ENCODE data around the gene SOX6.

The SOX6 gene

DNA sequence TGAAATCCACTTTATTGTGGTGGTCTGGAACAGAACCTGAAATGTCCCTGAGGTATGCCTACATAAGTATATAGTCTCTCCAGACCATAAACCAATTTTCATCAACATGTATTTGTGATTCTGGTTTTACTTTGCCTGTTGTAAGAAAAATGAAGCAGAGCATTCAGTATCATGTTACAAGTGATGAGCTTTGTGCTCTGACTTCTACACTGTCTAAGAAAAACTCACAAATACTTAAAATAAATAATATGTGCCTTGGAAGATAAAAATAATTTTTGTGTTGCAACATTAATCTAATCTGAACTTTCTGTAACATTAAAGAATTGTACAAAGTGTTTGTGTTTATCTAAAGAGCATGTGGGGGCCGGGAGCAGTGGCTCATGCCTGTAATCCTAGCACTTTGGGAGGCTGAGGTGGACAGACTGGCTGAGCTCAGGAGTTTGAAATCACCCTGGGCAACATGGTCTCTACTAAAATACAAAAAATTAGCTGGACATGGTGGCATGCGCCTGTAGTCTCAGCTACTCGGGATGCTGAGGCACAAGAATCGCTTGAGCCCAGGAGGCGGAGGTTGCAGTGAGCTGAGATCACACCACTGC lies 219.5 kb downstream of the SOX6 start:
- DNase-seq, result no peak

DNA sequence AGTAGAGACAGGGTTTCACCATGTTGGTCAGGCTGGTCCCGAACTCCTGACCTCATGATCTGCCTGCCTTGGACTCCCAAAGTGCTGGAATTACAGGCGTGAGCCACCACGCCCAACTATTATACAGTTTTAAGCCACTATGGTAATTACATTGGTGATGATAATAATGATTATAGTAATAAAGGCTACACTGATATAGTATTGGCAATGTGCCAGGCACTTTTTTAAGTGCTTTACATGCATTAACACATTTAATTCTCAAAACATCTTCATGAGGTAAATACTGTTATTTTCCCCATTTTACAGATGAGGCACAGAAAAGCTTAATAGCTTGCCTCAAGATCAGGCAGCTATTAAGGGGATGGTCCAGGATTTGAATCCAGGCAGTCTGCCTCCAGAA lies 222.5 kb downstream of the SOX6 start:
- DNase-seq, result no peak

DNA sequence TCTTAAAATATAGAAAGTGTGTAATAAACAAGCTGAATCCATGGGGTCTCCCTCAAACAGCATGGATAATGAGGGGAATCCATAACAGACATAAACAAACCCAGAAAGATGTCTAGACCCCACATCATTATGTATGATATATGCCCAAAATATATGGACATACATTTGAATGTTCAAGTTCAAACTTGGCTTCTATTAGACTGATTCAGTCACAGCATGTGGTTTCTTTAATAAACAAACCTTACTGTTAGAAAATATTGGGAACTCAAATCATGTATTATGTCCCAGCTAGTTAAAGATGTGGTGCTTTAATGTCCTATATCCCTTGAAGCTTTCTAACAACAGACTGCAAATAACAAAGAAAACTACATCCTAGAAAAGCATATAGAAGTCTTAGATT lies 228.6 kb downstream of the SOX6 start:
- no peak for DNase-seq

DNA sequence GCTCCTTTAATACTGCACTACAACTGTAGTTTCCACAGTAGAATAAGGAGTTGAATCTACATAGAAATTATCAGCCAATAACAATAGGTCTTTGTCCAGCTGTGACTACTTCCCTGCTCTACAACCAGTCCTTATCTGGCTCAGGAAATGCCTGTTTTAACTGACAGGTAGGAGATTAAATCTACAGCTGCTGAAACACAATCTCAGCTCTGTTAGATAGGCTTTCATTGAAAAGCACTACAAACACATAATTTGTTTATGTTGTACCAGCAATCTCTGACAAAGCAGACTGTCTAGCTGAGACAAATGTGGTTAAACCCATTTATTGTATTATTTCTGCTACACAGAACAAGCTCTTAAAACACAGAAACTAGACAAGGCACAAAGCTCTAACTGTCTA lies 230.0 kb downstream of the SOX6 start:
- DNase-seq, result no peak

DNA sequence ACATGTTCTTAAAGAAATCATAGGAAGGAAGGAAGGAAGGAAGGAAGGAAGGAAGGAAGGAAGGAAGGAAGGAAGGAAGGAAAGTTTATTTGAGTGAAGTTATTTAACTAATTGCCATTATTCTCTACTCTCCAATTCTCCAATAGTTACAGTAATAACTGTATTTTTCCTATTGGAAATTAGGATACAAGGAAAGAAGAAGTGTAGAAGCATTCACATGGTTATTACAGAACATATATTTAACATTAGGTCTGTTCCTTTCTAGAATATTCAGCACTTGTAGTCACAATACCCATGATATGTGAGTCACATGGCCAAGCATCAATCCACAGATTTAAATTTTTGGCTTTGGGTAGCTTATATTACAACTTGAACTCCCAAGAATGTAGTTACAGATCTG lies 230.6 kb downstream of the SOX6 start:
- DNase-seq, result no peak

DNA sequence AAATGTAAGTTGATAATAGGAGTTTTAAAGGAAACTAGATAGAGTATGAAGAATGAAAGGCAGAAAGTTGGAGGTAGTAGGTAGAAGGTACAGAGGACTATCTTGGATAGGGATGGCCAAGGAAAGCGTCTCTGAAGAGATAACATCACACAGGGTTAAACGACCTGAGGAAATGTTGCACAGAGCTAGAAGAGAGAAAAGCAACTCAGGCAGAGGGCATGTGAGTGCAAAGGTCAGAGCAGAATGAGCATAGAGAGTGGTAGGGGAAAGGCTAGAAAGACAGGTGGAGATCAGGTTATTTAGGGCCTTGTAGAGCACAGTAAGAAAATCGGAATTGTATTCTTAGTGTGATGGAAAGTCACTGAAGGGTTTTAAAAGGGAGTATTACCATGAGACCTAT lies 232.0 kb downstream of the SOX6 start:
- no peak for DNase-seq

DNA sequence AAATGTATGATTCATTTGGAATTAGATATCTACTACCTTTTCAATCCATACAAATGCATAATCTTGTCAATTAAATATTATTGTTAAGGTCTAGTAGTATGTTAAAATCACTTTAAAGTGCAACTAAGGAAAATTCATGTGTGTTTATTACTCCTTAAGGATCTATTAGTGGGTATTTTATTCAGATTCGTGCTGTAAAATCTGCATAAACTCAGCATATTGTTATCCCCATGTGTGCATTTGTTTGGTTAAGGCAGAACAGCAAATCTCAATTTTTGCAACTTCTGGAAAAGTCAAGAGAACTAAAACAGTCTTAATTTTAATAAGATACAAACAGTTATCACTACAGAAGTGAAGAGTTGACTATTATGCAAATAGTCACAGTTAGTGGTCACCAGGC lies 234.5 kb downstream of the SOX6 start:
- no peak for DNase-seq

DNA sequence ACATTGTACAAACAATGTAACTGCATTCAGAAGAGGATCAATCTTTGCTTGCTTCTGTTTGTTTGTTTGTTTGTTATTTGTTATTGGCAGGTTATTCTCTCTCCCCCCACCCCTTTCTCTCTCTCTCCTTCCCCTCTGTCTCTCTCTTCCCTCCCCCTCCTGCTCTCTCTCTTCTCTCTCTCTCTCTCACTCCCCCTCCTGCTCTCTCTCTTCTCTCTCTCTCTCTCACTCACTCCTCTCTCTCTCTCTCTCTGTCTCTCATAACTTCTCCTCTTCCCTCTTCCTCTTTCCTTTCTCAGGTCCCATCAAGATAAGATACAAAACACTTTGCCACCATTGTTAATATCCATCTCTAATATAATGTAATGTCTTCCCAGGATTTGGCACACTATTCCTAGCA lies 236.3 kb downstream of the SOX6 start:
- no peak for DNase-seq

DNA sequence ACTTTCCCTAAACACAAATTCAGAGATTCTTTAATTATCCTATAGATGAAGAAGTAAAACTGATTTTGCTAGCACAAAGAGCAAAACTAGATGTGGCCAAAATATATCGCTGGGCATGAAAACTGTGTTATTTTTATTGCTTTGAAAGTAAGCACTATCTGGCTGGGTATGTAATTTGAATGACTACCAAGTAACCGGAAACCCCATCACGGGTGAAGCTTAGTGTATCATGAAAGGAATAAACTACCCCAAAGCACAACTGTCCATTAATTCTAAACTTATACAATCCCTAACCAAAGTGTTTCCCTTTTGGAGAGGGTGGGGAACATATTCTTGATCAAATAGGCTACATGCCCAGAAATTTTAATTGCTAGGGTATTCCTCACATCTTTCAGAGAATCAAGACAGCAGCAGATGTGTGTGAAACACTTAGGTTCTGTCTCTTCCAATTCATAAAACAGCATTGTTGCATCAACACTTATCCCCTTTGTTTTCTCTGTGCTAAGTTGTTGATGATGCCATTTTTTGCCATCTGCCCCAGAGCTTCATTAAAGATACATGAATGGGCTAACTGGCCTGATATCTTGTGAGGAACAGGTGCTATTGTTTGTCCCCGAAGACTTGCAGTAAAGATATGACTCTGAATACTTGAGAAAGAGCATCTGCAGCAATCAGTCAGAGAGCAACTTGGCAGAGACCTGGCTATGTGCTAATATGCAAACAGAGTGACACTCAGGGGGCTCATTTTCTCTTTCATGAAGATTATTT lies 238.2 kb downstream of the SOX6 start:
- no peak for DNase-seq

DNA sequence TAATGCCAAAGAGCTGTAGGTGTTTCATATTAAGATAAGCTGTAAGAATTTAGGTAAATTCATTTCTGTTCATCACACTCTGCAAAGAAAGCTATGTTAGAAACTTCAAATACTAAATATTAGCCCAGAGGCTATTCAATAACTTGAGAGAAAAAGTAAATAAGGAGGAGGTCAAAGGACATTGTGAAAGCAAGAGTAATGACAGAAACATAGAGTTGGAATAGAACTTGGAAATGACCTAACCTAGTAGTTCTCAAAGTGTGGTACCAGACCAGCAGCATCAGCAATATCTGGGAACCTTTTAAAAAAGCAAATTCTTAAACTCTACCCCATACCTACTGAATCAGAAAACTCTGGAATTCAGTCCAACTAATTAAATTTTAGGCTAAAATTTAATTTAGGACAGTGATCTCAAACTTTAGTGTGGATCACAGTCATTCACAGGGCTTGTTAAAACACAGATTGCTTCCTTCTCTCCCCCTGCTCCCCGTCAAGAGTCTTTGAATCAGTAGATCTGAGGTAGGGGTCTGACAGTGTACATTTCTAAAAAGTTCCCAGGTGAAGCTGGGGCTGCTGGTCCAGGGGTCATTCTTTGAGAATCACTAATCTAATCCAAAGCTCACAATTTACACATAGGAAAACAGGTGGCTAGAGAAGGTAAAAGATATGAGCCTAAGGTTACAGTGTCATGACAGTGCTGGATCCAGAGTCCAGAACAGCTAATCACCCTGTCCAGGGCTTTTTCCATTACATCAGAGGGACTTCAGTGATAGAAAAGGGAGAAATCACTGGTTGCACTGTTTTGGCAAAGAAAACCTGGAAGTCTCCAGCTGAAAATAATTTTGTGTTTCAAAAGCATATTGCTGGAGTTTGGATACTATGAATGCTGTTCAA lies 241.1 kb downstream of the SOX6 start:
- no peak for DNase-seq

DNA sequence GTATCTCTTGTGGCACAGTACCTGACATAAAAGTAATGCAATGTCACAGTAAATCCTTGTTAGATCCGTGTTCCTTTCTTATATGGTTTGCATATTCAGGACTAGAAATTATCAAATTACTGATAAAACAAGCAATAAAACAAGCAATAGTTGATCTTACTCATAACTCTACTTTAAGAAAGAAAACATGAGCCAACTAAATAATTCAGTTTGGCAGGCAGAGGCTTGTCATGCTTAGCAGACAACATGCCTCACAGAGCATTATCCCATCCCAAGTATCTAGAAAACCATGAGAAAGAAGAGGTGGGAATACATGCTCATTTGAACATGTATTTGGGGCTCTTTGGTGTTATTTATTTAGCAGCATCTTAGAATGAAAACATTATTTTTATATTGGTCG lies 241.9 kb downstream of the SOX6 start:
- DNase-seq, result no peak

DNA sequence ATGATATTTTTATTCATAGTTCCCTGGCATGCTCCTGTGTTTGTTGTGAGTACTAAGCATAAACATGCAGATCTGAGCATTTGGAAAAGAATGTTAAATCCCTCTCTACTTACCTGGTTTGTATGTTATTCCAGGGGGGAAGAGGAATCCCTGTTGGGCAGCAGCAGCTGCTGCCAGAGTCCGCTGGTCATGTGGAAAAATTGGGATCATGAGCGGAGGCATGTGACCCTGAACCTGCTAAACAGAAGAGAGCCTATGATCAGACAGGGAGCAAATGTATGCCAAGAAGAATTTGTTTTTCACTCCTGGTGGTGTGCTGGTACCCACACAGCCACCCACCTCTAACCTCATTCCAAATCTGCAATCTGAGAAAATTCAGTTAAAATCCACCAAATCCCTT lies 244.7 kb downstream of the SOX6 start:
- DNase-seq, result no peak

DNA sequence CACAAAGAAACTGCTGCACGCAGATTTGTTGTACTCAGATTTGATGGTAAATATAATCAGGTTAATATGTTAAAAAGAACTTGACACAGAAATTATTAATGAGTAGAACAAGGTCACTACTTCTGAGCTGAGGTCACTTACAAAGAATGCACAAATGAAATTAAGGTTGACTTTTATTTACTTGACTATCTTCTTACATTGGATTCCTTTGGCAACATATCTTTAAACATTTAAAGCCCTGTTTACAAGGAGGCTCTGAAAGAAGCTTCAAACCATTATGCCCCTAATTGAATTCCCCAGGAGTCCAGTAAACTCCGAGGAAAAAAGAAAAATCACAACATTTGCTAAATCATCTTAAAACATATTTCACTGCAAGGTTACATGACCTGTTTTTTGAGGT lies 245.5 kb downstream of the SOX6 start:
- DNase-seq, result no peak

DNA sequence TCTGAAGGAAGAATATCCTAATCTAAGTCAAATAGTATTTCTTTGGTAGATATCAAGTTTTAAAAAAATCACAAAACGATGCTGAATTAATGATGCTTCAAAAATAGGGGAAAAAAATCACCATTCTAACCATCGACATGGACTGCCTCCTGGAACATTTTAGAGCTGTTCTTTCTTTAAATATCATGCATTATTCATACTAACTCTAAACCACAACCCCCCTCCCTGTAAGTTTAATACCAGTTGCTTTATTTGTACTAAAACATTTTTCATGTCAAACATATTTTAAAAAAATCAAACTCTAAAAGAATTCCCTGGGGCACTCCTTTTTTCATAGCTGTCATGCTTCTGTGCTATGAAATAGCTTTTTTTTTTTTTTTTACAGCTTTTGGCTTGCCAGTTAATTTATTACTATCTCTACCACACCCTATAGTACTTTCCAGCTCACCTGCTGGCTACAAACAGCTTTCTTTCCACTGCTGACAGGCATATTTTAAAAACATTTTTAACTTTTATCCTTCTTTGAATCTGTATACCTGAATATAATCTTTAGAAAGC lies 256.9 kb downstream of the SOX6 start:
- DNase-seq, result no peak

DNA sequence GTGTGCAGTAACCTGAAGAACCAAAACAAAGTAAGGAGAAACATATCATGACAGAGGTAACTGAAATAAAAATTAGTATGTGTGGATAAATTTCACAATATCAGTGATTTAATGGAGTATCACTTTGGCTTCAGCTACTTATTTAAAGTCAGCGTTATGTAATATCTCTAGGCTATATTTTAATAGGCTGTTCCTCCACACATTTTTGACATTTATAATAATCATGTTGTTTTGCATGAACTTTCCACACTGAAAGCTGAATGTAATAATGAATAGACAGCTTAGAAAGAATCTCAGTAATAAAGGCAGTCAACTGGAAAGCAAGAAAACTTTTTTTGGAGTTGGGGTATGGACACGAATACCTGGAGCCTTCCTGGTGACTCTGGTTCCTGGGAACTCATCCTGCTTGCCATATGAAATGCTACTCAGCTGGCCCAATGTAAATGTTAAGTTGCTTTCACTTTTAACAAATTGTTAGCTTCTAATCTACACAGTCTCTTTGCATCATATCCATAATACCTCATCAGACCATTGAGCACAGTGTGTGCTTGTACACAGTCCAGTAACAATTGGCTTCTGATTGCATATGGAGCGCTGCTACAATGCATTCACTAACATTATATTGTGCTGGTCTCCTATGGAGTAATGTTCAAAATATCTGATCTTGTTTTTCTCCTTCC lies 257.7 kb downstream of the SOX6 start:
- no peak for DNase-seq

DNA sequence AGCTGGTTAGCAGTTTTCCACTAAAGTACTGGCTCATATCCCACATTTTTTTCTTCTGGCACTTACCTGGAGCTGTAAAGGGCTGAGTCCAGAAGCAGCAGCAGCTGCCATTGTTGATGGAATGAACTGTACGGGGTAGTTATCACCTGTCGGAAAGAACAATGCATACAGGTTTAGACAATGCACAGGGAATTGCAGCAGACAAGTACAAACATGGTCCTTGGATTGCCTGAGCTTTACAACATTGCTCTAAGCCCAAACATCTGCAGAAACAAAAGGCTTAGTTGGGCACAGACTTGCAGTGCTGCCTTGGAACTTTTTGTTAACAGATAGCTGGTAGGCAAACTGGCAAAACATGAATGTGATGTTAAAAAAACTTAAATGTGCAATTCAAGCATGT lies 258.8 kb downstream of the SOX6 start:
- no peak for DNase-seq

DNA sequence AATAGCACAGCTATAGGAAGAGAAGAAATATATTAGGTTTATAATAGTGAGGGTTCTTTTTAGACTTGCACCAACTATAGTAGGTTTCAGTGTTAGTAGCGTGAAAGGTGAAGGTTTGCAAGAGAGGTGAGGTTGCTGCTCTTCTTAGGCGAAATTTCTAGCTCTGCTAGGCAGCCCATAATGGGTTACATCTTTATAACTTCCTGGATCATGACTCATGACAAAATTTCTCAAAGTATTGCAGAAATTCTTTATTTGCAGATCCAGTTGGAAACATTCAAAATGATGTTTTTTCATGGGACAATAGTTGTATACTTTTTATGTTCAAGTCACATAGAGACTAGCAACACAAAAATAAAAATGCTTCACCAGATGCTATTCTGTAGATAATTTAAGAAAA lies 260.0 kb downstream of the SOX6 start:
- no peak for DNase-seq

DNA sequence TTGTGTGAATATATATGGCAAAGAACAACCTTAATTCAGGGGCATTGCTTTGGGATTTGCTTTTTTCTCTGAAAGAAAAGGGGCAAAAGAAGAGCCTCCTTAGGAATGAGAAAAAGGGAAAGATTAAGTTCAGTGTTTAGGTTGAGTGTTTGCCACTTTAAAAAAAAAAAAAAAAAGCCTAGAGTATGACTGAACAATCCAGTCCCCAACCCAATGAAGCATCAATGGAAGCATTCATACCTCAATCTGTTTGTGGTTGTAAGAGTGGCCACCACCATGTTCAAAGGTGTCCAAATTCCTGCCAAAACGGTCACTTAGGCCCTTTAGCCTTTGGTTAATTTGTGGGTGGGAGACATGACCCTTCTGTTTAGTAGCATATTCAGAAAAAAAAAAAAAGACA lies 260.6 kb downstream of the SOX6 start:
- no peak for DNase-seq

DNA sequence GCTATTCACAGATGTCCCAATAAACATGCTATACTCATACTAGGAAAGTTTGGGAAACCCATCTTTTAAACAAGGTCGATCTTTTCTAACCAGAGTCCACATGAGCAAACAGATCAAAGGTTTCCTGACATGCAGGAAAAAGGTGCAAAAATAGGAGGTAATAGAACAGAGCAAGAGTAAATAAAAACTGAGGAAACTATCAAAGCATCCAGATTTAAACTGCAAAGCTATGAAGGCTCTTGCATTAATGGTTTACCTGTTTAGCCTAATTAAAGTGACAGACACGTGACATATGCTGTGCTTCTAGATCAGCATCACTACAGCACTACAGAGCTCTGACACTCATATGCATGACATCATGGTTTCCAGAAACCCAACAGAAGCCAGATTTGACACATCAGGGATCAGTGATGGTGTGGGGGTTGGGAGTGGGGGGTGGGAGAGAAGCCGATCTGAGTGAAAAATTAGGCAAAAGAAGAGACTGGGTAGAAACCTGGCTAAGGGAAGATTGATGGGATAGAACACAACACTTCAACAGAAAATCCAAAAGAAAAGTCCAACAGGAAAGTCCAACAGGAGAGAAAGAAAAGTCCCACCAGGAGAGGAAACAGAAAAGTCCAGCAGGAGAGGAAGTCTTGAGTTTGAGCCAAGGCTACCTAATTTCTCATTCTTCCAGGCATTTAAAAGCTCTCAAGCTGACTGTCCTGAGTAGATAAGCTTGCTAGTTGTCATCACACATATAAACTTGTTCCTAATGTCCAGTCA lies 262.3 kb downstream of the SOX6 start:
- DNase-seq, result no peak

DNA sequence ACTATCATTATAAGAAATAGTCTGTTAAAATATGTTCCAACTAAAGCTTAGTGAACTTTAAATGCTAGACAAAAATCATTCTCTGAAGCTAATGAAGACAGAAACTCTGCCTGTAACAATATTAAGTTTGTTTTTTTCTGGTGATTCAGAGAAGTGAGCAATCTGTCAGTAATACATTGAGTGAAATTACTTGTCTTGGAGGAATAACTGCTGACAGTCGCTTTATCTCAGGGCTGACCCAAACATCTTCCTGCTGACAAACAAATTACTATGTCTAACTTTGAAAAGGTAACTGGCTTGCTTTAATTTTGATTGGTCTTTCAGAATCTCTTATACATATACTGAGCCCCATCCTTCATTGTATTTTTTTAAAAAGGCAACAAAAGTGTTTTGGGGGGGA lies 264.5 kb downstream of the SOX6 start:
- DNase-seq, result no peak

DNA sequence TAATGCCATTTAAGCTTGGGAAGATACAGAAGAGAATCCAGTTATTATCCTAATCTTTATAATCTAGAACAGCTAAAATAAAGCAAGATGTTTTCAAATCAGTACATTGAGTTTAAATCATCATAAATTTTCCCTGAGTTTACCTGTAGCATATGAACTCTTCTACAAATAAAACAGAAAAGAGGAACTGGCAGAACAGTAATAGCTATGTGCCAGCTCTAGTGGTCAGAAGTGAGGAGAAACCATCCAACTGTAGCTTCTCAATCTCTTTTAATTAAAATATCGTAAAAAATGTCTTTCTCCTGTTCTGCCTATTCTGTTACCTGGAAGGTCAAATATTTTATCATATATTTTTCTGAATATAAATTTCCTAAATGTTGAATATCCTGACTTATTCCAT lies 266.9 kb downstream of the SOX6 start:
- DNase-seq, result no peak

DNA sequence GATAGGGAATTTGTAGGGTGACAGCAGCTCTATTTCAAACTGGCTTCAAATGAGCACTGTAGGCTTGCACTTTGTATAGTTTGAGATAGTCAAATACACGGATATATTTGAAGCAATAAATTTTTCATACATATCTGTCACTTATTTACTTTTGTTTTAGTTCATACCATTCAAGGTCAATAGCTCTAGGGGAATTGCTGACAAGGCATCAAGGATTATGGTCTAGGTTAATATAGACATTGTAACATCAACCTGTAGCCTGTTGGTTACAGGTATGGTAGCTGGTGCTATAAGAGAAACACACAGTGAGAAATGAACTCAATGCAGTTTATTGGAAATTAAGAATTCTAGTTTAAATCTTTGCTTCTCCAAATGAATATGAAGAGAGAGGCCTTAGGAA lies 267.6 kb downstream of the SOX6 start:
- no peak for DNase-seq

All from suppressor macrophage treated with lipopolysaccharide for 1 hour (primary cell).